Measurements from ENCODE around the gene COMT.
A peak's percentile ranks its signal among the peaks of the same experiment; 100 is the strongest.

The COMT gene

DNA sequence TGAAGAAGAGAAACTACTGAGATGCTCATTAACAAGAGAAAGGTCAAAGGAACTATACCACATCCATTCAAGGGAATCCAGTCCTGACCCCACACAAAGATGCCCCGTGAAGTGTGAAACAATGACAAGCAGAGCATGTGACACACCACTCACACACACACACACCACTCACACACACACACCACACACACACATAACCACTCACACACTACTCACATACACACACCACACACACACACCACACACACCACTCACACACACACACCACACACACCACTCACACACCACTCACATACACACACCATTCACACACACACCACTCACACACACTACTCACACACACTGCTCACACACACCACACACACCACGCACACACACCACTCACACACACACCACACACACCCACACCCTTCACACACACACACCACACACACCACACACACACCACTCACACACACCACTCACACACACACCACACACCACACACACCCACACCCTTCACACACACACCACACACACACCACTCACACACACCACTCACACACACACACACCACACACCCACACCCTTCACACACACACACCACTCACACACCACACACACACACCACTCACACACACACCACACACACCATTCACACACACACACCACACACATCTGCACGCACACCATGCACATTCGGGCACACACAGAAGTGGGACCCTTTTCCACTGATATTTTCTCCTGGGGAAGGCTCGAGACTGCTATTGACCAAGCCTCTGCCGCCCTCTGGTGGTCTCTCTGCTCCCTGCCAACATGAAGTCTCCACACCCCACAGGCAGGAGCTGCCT lies 32.0 kb upstream of the COMT start:
- TF ChIP-seq, protein P1, sequence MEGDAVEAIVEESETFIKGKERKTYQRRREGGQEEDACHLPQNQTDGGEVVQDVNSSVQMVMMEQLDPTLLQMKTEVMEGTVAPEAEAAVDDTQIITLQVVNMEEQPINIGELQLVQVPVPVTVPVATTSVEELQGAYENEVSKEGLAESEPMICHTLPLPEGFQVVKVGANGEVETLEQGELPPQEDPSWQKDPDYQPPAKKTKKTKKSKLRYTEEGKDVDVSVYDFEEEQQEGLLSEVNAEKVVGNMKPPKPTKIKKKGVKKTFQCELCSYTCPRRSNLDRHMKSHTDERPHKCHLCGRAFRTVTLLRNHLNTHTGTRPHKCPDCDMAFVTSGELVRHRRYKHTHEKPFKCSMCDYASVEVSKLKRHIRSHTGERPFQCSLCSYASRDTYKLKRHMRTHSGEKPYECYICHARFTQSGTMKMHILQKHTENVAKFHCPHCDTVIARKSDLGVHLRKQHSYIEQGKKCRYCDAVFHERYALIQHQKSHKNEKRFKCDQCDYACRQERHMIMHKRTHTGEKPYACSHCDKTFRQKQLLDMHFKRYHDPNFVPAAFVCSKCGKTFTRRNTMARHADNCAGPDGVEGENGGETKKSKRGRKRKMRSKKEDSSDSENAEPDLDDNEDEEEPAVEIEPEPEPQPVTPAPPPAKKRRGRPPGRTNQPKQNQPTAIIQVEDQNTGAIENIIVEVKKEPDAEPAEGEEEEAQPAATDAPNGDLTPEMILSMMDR (IDR thresholded peaks at IDR 0.05; ENCODE audit: insufficient read depth, missing control alignments): peak; percentile 96
- DNase-seq (ENCODE audit: insufficient read length, low spot score): peak; percentile 80
- peak; percentile 64 for FAIRE-seq

DNA sequence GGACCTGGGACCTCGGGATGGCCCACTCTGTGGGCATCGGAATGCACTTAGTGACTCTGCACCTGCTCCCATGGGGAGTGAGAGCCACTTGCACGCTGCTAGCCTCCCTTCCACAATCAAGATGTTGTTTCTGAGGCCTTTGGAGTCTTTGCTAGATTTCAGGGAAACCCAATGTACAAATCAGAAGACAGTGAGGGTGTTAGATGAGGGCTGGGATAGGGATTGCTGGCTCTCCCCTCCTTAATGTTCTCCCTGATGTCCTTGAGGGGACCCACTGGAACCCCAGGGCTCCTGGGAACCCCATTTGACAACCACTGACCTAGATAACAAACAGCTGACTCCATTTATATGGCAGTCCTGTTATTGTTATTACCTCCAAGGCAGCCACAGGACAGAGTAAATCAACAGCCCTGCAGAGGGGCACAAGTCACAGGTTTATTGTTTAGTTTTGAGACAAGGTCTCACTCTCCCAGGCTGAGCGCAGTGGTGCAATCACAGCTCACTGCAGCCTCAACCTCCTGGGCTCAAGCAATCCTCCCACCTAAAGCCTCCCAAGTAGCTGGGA lies 31.3 kb upstream of the COMT start:
- FAIRE-seq: no peak
- no peak for DNase-seq (ENCODE audit: insufficient read length, low spot score)
- TF ChIP-seq, protein P1 (IDR thresholded peaks at IDR 0.05; ENCODE audit: insufficient read depth, missing control alignments): no peak

DNA sequence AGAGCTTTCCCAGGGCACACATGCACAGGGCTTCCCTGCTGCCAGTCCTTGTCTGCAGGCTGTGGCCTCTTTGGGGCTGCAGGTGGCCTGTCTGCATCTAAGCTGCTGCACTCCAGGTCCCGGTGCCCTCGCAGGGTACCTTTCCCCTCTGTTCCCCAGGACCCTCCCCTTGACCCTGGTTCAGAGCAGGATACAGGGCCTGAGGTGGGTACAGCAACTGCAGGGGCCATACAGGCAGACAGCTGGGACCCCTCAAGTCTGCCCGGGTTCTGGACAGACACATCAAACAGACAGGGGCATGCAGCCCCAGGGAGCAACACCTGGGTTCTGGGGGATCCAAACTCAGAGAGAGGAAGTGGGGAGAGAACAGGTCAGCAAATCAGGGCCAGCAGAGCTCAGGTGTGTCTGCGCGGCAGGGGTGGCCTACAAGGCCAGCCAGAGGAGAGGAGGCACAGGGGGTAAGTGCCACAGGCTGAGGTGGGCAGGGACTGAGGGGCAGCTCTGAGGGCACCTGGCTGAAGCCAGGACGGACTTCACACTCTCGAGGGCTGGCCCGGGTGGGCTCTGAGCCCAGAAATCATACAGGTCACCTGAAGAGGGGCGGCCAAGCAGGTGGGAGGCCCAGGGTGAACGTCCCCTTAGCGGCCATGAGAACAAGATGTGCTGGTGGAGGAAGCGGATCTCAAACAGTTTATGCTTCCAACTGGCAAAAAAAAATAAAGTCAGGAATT lies 29.9 kb upstream of the COMT start:
- no peak for FAIRE-seq
- TF ChIP-seq, protein P1 (IDR thresholded peaks at IDR 0.05; ENCODE audit: insufficient read depth, missing control alignments): no peak
- DNase-seq (ENCODE audit: insufficient read length, low spot score): no peak

DNA sequence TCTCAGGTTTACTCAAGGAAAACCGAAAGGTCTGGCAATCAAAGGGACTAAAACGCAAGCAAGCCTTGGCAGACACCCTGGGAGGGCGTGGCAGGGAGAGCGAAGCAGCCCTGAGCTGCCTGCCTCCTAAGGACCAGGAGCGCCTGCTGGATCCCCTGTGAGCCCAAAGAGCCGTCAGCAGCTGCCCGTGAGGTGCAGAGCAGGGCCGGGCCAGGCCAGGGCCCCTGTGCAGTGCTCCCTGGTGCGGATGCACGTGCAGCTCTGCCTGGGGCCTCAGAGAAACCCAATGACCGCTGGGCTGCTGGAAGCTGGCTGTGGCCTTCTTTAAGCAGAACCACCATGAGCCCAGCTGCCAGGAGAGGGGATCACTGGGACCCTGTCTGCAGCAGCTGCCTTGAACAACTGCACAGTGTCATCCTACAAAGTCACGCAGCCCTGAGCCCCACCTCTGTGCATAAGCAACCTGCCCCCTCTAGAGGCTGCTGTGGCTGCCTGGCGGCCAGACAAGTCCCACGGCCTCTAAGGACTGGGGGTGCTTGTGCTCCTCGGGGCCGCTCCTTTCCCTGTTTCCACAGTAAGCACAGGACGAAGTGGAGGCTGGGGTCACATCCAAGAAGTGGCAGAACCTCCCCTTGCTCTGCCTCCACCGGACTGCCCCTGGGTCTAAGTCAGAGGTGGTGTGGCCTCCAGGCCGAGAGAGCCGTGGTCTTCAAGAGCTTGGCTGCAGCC lies 29.1 kb upstream of the COMT start:
- FAIRE-seq (no peak), DNase-seq (ENCODE audit: insufficient read length, low spot score) (no peak)
- TF ChIP-seq, protein P1 (IDR thresholded peaks at IDR 0.05; ENCODE audit: insufficient read depth, missing control alignments): peak; percentile 15

DNA sequence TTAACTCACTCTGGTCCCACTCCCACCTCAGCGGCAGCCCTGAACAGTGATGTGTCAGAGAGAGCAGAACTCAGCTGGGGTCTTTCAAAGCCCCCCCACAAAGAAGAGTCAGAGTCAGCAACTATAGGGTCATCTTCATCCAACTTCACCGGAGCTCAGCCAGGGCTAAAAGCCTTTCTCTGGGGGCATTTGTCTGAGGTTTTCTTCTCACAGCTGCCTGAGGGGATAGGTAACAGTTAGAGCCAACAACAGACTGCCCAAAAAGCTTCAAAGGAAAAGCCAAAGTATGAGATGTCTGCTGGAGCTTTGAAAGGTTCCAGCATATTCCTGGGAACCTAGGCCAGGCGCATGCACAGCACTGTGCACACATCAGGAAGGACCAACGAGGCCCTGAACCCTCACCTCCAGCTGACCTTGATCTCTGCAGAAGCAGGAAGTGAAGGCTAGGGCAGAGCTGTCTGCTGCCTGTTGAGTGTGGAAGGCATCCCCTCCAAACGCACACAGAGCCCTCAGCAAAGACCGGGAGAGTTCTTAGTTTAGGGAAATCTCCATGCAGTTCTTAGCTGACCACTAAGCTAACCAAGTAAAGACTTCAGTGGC lies 28.1 kb upstream of the COMT start:
- DNase-seq (ENCODE audit: insufficient read length, low spot score) (no peak), FAIRE-seq (no peak)
- TF ChIP-seq, protein P1 (IDR thresholded peaks at IDR 0.05; ENCODE audit: insufficient read depth, missing control alignments): no peak

DNA sequence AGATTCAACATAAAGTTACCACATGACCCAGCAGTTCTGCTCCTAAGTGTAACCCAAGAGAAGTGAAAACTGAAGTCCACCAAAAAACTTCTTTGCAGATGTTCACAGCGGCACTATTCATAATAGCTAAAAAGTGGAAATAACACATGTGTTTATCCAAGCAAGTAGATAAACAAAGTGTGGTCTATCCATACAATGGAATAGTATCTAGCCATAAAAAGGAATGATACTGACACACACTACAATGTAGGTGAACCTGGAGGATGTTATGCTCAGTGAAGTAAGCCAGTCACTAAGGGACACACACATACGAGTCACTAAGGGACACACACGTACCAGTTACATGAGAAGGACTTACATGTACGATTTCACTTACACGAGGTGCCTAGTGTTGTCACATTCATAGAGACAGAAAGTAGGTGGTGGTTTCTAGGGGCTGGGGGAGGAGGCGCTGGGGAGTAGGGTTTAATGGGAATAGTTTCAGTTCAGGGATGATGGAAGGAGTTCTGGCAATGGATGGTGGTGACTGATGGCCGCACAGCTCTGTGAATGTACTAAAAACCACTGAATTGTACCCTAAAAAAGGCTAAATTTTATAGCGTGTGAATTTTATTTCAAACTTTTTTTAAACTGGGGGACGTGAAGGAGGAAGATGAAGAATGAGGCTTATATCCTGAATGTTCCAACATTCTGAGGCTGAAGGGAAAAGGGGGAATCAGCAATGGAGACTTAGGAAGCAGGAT lies 27.2 kb upstream of the COMT start:
- FAIRE-seq (no peak), DNase-seq (ENCODE audit: insufficient read length, low spot score) (no peak)
- TF ChIP-seq, protein P1 (IDR thresholded peaks at IDR 0.05; ENCODE audit: insufficient read depth, missing control alignments): no peak
